ENCODE results near the gene SLC25A21.
"Not testable (repeated sequence)": the region's sequence is repeated elsewhere in the genome, so short reads cannot be mapped to it uniquely, and the experiment has no call there.

Gene SLC25A21

DNA sequence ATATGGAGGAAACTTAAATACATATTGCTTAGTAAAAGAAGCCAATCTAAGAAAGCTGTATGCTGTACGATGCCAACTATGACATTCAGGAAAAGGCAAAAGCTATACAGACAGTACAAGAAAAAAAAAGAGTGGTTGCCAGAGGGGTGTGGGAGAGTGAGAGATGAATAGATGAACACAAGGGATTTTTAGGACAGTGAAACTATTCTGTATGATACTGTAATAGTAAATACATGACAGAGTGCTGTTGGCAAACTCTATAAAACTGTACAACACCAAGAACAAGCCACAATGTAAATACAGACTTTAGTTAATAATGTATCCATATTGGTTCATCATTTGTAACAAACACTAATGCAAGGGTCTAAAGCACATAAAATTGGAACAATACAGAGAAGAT is 14.5 kb upstream of the SLC25A21 start:
- no peak for DNase-seq (ENCODE audit: low read depth in 2 of 2)

DNA sequence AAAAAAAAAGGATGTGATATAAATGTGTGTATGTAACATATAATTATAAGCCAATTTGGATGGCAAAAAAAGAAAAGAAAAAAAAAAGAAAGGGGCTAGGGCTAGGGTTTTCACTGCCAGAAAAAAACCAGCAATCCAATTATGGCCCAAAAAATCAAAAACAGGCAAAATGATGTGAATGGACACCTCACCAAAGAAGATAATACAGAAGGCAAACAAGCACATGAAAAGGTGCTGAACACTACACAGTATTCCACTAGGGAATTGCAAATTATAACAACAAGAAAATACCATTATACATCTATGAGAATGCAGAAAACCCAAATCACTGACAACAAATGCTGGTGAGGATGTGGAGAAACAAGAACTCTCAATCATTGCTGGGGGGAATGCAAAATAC is 13.3 kb upstream of the SLC25A21 start:
- no peak for DNase-seq (ENCODE audit: low read depth in 2 of 2)

DNA sequence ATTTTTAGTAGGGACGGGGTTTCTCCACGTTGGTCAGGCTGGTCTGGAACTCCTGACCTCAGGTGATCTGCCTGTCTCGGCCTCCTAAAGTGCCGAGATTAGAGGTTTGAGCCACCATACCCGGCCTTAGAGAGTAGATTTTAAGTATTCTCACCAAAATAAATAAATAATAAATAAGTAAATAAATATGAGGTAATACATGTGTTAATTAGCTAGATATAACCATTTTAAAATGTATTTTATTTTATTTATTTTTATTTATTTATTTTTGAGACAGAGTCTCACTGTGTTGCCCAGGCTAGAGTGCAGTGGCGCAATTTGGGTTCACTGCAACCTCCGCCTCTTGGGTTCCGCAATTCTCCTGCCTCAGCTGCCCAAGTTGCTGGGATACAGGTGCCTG is 12.1 kb upstream of the SLC25A21 start:
- not testable (repeated sequence) for DNase-seq (ENCODE audit: low read depth in 2 of 2)

DNA sequence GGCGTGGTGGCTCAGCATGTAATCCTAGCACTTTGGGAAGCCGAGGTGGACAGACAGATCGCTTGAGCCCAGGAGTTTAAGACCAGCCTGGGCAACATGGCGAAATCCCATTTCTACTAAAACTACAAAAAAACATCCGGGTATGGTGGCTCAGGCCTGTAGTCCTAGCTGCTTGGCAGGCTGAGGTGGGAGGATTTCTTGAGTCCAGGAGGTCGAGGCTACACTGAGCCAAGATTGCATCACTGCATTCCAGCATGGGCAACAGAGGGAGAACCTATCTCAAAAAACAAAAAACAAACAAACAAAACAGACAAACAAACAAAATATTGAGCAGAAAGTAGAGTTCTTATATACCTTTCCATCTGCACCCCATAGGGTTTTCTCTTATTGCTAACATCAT is 9.0 kb upstream of the SLC25A21 start:
- DNase-seq (ENCODE audit: low read depth in 2 of 2) = no peak

DNA sequence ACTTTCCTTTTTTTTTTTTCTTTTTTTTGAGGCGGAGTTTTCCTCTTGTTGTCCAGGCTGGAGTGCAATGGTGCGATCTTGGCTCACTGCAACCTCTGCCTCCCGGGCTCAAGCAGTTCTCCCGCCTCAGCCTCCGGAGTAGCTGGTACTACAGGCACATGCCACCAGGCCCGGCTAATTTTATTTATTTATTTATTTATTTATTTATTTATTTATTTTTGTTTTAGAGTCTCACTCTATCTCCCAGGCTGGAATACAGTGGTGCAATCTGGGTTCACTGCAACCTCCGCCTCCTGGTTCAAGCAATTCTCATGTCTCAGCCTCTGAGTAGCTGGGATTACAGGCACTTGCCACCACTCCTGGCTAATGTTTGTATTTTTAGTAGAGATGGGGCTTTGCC is 8.5 kb upstream of the SLC25A21 start:
- DNase-seq (ENCODE audit: low read depth in 2 of 2) = not testable (repeated sequence)

DNA sequence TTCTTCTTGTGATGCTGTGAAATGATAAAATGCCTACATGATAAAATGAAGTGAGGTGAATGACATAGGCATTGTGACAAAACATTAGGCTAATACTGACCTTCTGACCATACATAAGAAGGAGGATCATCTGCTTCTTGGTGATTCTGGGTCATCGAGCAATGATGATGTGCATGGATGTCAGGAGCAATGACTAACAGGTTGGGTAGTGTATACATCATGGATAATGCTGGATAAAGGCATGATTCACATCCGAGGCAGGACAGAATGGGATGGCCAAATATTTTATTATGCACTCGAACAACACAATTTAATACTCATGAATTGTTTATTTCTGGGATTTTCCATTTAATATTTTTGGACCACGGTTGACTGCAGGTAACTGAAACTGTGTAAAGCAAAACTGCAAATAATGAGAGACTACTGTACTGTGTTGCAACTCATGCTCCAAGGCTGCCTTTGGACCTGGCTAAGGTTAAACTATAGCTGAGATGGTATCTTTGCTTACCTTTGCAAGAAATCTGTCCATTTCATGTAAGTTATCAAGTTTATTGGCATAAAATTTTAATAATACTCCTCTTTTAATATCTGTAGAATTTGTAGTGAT is 7.6 kb upstream of the SLC25A21 start:
- DNase-seq (ENCODE audit: low read depth in 2 of 2) = no peak

DNA sequence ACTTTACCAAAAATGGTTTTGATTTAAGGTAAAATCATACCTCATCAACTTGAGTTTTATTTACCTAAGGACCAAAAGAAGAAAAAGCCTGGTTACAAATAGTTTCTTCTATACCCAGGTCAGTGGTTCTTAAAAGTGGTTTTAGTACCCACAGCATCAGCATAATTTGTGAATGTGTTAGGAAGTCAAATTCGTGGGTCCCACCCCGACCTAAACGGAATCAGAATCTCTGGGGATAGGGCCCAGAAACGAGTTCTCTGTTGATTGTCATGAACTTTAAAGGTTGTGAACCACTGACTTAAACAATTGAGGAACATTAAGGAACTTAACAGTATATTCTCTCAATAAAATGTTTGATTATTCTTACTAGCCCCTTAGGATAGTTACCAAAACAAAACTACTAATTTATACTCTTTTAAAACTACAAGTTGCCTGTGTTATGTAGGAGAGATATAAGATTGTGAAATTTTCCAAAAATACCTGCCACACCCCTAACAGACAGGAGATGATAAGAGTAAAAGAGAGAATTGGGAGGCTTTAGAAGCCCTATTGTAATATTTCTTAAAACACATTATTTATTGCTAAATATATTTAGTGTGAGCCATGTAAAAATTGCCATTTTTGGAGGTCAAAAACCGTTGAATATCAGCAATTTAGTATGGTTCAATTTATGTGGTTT is 669 bp upstream of the SLC25A21 start:
- no peak for DNase-seq (ENCODE audit: low read depth in 2 of 2)

DNA sequence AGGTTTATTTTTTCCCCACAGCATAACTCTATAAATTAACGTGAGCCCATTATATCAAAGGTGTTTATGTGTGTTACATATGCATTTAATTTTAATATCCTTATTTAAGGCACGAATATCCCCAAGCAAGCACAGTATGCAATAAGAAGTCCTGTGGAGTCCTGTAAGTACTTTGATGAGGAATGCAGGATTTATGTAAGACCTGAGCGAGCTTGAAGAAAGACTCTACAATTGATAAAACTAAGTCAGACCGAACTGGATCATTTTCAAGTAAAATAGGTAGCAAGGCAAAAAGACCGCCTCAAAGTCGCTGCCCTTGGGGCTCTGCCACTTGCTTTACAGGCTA is 755 bp downstream of the SLC25A21 start:
- no peak for DNase-seq (ENCODE audit: low read depth in 2 of 2)

DNA sequence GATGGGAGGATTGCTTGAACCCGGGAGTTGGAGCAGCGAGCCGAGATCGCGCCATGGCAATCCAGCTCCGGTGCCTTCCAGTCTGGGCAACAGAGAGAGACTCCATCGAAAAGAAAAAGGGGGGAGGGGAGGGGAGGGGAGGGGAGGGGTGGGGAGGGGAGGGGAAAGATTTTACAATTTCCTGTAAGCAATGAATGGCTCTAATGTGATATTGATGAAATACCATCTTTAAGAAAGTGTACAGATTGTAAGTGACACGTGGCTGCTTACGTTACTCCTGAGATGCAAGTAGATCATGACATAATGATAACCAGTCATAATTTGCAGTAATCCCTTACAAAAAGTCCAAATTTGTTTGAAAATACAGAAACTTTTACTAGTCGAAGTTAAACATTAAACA is 1.4 kb downstream of the SLC25A21 start:
- DNase-seq (ENCODE audit: low read depth in 2 of 2) = no peak

DNA sequence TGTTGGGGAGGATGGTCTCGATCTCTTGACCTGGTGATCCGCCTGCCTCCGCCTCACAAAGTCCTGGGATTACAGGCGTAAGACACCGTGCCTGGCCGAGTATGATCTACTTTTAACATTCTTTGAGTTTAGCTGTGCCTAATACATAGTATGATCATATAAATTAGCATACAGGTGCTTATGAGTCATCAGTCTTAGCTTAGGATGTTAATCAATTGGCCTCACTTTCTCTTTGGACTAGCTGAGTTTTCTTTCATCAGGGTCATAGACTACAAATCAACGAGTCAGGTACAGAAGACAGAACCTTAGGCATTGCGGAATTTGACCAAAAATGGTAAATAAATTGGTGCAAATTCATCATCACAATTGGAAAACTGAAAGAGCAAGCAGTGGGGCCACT is 2.2 kb downstream of the SLC25A21 start:
- no peak for DNase-seq (ENCODE audit: low read depth in 2 of 2)

DNA sequence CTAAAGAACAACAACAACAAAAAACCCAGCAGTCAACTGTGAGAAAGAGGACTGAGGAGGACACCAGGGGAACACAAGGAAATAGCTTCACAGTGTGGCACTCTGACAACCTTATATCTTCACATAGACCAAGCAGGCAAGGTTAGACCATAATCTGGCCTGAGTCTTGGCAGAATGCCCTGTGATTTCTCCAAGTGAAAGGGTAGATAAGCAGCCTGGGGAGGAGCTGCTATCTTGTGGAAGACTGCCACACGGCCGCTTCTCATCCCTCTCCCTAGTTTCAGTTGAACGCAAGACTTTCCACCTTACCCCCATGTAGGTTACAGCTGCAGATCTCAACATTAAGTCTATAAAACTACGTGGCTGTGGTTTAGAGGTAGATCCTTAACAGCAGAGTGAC is 3.7 kb downstream of the SLC25A21 start:
- DNase-seq (ENCODE audit: low read depth in 2 of 2) = no peak

DNA sequence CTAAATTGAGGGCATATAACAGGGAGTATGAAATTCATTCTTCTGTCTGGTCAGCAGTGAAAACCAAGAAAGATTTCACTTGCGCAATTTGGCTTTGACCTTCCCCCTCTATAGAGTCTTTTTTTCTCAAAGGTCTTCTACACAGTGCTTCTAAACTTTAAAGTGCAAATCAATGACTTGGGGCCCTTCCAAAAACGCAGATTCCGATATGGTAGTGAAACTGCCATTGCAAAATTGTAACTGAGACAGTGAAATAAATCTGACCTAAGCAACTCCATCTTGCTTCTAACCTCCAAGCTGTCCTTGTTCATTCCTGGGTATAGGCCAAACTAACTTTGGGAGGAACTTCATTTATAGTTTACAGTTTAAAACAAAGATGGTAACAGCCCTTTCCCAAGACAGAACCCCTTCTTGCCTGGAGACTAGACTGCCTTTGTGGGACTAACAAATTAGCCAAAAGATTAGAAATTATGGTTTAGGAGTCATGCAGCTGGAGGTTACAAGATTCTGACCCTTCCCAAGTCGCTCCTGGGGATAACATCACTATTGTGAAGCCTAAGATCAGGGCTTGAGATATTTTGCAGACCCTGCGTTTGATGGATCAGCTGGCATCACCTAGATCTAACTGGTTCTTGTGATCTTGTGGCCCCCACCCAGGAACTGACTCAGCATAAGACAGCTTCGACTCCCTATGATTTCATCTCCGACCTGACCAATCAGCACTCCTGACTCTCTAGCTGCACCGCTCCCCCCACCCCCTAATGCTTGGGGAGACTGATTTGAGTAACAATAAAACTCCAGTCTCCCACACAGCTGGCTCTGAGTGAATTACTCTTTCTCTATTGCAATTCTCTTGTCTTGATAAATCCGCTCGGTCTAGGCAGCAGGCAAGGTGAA is 5.0 kb downstream of the SLC25A21 start:
- no peak for DNase-seq (ENCODE audit: low read depth in 2 of 2)

DNA sequence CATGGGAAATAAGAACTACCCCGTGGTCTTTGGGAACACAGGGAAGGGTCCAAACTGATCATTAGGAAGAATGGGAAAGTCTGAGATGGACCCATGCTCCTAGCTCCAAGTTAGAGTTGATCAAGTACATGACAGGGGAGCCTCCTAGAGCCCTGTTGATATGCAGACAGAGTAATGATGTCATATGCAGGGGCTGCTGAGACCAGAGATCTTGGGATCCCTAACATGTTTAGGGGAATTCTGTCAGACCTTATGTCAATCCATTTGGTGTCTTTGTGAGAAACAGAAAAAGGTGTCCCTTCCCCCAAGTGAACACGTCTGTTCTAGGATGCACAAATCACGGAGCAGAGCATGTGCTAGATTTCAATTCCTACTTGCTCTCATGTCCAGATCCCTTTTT is 6.6 kb downstream of the SLC25A21 start:
- DNase-seq (ENCODE audit: low read depth in 2 of 2) = no peak

DNA sequence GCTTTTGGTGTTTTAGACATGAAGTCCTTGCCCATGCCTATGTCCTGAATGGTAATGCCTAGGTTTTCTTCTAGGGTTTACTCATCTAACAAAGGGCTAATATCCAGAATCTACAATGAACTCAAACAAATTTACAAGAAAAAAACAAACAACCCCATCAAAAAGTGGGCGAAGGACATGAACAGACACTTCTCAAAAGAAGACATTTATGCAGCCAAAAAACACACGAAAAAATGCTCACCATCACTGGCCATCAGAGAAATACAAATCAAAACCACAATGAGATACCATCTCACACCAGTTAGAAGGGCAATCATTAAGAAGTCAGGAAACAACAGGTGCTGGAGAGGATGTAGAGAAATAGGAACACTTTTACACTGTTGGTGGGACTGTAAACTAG is 10.1 kb downstream of the SLC25A21 start:
- DNase-seq (ENCODE audit: low read depth in 2 of 2) = not testable (repeated sequence)

DNA sequence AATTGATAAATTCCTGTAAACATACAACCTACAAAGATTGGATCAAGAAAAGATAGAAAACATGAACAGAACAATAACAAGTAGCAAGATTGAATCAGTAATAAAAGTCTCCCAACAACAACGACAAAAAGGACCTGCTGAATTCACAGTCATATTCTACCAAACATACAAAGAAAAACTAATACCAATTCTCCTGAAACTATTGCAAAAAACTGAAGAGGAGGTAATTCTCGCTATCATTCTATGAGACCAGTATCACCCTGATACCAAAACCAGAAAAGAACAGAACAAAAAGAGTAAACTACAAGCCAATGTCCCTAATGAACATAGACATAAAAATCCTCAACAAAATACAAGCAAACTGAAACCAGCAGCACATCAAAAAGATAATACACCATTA is 14.4 kb downstream of the SLC25A21 start:
- DNase-seq (ENCODE audit: low read depth in 2 of 2) = no peak

DNA sequence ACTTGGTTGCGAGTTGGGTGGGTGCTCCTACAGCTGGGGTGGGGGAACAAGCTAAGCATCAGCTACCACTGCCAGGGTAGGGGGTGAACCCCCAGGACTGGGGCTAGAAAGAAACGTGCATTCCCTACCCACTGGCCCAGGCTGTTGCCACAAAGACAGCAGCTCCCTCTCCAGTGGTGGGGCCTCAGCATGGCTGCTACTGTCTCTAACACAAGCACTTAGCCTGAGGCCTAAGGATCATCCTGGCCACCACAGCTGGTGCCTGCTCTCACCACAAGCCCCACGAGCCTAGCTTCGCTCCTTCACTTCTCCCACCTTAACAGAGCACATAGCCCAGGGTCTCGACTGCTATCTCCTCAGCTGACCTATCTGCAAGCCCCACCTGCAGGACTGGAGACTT is 18.9 kb downstream of the SLC25A21 start:
- DNase-seq (ENCODE audit: low read depth in 2 of 2) = no peak

DNA sequence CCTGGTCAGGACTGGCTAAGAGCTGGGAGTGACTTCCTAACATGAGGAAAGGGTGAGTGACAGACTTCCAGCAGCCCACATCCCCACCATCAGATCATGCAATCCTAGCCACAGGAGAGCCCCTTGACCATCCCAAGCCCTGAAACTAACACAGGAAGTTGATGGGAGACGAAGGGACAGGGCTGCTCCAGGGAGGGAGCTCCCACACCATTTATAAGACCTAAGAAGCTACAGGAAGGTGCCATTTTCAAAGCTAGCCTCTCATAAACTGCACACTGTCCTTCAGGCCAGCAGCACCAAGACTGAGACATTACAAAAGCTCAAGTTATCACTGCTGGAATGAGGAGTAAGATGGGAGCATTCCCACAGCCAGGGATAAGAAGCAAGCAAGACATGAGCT is 19.4 kb downstream of the SLC25A21 start:
- DNase-seq (ENCODE audit: low read depth in 2 of 2) = no peak

DNA sequence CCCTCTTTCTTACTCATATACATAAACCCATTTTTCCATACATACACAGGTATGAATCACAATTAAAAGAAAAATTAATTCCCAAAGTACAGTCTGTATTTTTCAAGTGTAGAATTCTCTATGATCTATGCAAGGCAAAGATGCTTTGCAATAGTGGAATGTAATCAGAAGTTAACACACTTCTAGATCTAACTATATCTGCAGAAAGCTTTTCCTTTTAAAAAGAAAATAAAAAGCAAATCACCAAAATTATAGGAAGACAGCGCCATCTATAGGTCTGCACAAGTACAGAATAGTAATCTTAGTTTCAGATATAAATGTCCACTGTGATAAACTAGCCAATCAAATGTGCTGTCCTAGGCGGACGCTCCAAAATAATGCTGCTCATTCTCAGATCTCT is 22.0 kb downstream of the SLC25A21 start:
- no peak for DNase-seq (ENCODE audit: low read depth in 2 of 2)

DNA sequence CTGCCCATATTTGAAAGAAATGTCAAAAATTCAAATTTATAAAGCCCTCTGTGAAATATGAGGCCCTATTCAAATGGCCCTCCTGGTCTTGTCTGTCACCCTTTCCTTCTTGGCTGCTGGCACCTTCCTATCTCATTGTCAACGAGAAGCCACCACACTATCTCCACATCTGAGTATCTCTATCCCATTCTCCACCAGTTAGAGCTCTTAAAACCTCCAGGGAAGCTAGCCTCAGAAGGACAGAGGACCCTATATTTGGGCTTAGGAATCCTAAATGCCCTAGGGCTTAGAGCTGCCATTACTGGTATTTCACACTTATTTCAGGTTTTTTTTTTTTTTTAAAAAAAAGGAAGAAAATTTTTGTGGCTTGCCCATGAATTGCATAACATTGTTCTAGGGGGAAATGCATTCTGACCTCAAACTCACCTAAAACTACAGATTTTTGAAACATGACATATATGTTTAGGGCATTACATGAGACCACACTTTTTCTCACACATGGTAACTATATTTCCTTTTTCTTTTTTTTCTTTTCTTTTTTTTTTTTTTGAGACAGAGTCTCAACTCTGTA is 25.0 kb downstream of the SLC25A21 start:
- no peak for DNase-seq (ENCODE audit: low read depth in 2 of 2)

DNA sequence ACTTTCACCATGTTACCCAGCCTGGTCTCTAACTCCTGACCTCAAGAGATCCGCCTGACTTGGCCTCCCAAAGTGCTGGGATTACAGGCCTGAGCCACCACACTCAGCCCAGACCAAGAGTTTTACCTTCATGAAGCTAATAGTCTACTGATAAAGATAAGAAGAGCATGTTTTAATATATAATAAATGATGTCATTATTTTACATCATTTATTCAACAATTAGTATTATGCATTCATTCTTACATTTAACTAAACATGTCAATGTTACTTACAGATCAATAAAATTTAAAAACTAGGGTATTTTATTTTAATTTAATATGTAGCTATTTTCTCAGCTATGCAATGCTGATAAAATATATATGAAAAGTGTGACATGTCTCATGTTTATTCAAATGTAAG is 26.0 kb downstream of the SLC25A21 start:
- not testable (repeated sequence) for DNase-seq (ENCODE audit: low read depth in 2 of 2)

DNA sequence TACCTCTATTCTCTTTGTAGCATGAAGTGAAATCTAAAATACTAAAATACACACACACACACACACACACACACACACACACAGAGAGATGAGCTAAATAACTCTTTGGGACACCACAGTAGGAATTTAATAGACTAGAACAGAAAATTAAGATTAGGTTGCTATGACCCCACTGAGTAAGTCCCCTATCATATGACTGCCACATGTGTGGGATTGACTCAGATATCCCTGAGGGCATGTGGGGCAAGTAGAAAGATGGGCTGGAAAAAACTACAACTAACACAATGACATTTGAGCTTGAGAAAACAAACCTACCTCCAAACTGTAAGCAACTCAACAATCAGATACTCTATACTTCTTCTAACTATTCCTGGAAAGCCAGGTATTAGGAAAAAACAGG is 27.0 kb downstream of the SLC25A21 start:
- DNase-seq (ENCODE audit: low read depth in 2 of 2) = no peak

DNA sequence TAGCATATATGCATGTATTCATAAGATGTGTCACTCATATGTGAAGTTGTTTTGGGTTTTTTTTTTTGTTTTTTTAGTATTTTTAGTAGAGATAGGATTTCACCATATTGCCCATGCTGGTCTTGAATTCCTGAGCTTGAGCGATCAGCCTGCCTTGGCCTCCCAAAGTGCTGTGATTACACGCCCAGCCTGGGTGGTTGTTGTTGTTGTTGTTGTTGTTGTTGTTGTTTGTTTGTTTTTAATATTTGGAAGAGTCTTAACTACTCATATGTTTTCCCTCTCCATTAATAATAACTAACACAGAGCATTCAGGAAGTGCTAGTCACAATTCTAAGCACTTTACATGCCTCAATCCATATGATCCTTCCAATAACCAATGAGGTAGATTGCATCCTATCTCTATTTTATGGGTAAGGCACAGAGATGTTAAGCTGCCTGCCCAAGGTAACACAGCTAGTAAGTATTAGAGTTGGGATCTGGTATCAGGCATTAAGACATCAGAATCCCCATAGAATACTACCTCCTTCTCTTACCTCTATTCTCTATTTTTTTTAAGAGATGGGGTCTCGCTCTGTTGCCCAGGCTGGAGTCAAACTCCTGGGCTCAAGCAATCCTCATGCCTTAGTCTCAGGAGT is 27.6 kb downstream of the SLC25A21 start:
- no peak for DNase-seq (ENCODE audit: low read depth in 2 of 2)

All from stimulated activated CD8-positive, alpha-beta memory T cell treated with anti-CD3 and anti-CD28 coated beads, Interleukin-7, amount 100 ng/mL, for 4 hours (primary cell).